ENCODE data around the gene TMEM132E. TPM values are rescaled to one million over a fixed set of nuclear protein-coding genes. Genes with fewer than 3 reads are reported as not detected.

The TMEM132E gene
- total and polyA plus RNA-seq, 10 of the 15 experiments (the other 5 are each of a cell fraction or from before 2014, with no cell fraction given): not detected

- TF ChIP-seq FOXK2 (IDR thresholded peaks at IDR 0.05): no peak
Measured at GRCh38 chr17:34598161-34598776, 18.9 kb downstream of the TMEM132E start (continued).

DNA sequence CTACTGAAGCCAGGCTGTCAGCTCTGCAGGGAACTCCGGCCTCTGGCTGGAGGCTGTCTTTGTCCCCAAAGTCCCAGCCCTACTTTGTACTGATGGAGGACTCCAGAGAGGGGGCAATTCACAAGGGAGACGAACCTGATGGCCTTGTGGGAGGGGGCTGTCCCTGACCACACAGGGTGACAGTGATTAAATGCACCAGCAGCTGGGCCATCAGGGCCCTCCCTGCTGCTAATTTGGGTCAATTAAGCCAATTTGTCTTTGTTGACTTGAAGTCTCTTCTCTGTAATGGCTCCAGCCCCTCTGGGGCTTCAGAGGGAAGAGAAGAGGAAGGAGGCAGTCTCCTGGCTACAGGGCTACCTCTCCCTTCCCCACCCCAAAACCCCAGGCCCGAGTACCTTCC lies 22.0 kb downstream of the TMEM132E start:
- H2AFZ ChIP-seq (ENCODE audit: control insufficient read depth, low read depth, low read length): no peak overlapping the region

More for the DNA sequence above, 22.0 kb downstream of the TMEM132E start:
- DNase-seq (ENCODE audit: low read depth, low spot score) (no peak), FAIRE-seq (no peak), ATAC-seq (no peak)
- ChIA-PET CTCF (no interaction called here), RAD21 (ENCODE audit: unreplicated experiment) (no interaction called here), SMC1A (ENCODE audit: uncharacterized antibody, unreplicated experiment) (no interaction called here), POLR2A (interaction anchor here (0.5 kb wide), 1 partner anchor 650 kb away, joined by 3 read pairs; no protein-coding TSS in a partner anchor)
- H3K79me2 ChIP-seq (ENCODE audit: control insufficient read depth, insufficient read depth, low read length): no peaks in the 10 kb centered on the region
- intact Hi-C loops (cut with micrococcal nuclease; ENCODE audit: unreplicated experiment) (no loop called here), in situ Hi-C loops (cut with MboI) (no loop called here)
- H3K4me1 ChIP-seq (ENCODE audit: control insufficient read depth, insufficient read depth, low read length): no peaks in the 10 kb centered on the region
- no peak overlapping the region for H3K9ac ChIP-seq (ENCODE audit: control insufficient read depth, insufficient read depth, low read length)
- H3K27ac ChIP-seq (ENCODE audit: control insufficient read depth, insufficient read depth): no peak overlapping the region
- WGBS (ENCODE audit: insufficient coverage, insufficient replicate concordance, low lambda C conversion rate, missing lambda C conversion rate): 14% methylated on average over 3 of the region's 3 CpGs
- BruUV-seq (replicated peaks): no TSS peak
- H3K27me3 ChIP-seq (replicated peaks in 1 of 2; ENCODE audit: control insufficient read depth in 2 of 2, insufficient read depth in 2 of 2, low read length in 1 of 2): no peaks in the 10 kb centered on the region; a peak in 1 of 4 replicates
- no peaks in the 10 kb centered on the region for H3K36me3 ChIP-seq (ENCODE audit: control insufficient read depth in 2 of 2, insufficient read depth in 2 of 2, low read length in 1 of 2)
- H3K4me2 ChIP-seq (ENCODE audit: control insufficient read depth, insufficient read depth): no peak overlapping the region
- H3K4me3 ChIP-seq: no peak overlapping the region
- no peaks in the 10 kb centered on the region for H3K9me3 ChIP-seq (replicated peaks; ENCODE audit: control insufficient read depth, insufficient read depth, low read length)
- TF ChIP-seq BMI1 (IDR thresholded peaks at IDR 0.05; ENCODE audit: borderline replicate concordance) (no peak), KAT2A (conservative IDR thresholded peaks at IDR 0.05; ENCODE audit: control insufficient read depth, low read depth, low read length) (no peak), YBX1 (IDR thresholded peaks at IDR 0.05) (no peak), TCF12 (IDR thresholded peaks at IDR 0.05; ENCODE audit: low read depth, low read length) (no peak), RBBP5 (conservative IDR thresholded peaks at IDR 0.05) (no peak), ZNF384 (IDR thresholded peaks at IDR 0.05; ENCODE audit: borderline replicate concordance, low read depth, low read length) (no peak), EGR1 (IDR thresholded peaks at IDR 0.05; ENCODE audit: borderline replicate concordance in 1 of 2, low read depth in 2 of 2, low read length in 2 of 2) (no peak), REST (IDR thresholded peaks at IDR 0.05; ENCODE audit: low read depth, low read length) (no peak)
- TF ChIP-seq, protein P1, sequence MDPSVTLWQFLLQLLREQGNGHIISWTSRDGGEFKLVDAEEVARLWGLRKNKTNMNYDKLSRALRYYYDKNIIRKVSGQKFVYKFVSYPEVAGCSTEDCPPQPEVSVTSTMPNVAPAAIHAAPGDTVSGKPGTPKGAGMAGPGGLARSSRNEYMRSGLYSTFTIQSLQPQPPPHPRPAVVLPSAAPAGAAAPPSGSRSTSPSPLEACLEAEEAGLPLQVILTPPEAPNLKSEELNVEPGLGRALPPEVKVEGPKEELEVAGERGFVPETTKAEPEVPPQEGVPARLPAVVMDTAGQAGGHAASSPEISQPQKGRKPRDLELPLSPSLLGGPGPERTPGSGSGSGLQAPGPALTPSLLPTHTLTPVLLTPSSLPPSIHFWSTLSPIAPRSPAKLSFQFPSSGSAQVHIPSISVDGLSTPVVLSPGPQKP (IDR thresholded peaks at IDR 0.05; ENCODE audit: low read depth, low read length): no peak
- no peaks in the 10 kb centered on the region for H4K20me1 ChIP-seq (ENCODE audit: control insufficient read depth, insufficient read depth)

Data from GM12878 (cell line).